GM12873 (cell line): ENCODE results near the gene C1orf35.

Source experiments
- CTCF ChIP-seq: IDR thresholded peaks from 2 replicates; pipeline ENCODE4 v1.5.1; 2012; ENCODE audit warnings: low read depth, mild to moderate bottlenecking, moderate library complexity, low read length, control low read depth; ENCODE audit not compliant: insufficient read depth; ENCODE audit errors: missing control alignments

Gene C1orf35

DNA sequence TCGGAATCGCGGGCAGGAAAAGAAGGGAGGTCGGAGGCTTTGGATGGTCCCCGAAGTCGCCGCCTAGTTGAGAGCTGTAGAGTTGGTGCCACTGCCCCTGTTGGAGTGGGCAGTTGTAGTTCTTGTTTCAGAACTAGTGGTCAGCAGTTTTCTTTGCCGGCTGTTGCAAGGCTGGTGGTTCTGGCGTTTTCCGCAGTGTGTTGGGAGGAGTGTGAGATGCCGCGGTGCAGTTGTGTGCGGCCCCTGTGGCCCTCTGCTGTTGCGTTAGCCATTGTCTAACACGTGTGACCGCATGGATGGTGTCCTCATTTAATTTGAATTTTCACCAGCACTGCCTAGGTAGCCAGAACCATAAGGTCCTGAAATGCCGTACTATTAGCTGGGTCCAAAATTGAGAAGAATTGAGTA, 19.2 kb downstream of the C1orf35 start:
- TF ChIP-seq CTCF = no peak

DNA sequence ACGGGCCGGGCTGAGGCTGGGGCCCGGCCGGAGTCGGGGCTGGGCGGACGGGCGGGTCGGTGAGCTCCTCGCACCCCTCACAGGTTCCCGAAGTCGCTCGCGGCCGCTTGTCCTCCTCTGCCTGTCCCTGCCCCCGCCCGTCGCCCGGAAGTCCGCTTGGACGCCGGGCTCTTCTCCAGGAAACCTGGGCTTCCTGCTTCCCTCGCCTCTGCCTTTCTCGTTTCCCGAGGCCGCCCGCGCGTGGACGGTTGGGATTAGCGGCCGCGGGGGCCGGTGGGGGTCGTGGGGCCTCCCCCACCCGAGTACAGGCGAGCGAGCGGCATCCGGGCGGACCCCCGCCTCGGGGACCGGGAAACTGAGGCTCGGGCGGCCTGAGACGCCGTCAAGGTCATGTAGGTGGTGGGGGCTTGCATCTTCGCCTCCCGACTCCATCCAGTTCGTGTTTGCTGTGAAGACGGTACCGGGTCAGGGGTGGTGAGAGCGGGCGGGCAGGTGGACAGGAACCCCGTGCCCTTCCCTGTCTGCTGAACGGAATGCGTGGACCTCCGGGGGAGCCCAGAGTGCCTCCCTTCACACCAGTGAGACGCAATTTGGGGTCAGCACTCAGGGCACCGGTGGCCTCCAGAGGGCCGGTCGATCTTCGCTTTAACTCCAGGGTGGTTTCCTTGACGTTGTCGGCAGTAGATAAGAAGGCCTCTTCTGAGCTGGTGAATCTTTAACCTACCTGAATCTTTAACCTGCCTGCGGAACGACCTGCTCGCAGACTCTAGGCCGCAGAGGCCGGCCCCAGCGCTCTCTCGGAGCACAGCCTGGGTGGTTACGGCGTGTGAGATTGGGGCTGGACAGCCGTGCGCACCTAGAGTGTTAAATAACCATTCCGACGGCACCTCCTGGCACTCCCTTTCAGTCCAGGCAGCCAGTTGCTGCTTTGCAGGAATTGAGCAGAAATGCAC, 19.9 kb downstream of the C1orf35 start:
- TF ChIP-seq CTCF = no peak

DNA sequence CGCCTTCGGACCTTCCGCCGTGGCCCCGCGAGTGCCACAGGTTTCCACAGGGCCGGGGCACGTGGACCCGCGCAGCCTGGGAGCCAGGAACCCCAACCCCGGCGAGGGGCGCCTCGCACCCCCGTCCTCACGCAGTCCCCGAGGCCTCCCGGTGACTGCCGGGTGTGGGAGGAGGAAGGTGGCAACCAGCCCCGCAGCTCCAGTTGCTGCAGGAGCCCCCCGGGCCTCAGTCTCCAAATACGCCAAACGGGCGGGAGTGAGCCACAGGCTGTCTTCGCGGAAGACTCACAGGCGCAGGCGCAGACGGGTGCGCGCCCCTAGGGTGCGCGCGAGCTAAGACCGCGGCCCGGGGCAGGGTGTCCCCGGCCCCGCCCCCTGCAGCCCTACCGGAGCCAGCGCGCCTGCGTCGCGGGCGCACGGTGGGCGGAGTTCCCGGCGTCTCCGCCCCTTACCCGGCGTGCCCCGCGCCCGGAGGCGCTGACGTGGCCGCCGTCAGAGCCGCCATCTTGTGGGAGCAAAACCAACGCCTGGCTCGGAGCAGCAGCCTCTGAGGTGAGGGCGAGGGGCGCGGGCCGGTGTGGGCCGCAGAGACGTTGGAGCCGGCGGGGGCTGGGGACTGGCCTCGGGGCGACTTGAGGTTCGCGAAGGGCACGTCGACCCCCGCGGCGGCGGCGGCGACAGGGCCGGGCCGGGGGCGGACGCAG, 20.8 kb downstream of the C1orf35 start, which contains the start of gene ARF1:
Gene ARF1 (plus strand): TSS at position 495 of the 704 bp plus-strand sequence. CDS start 14,407 bp downstream, outside the sequence.
- TF ChIP-seq CTCF = no peak

DNA sequence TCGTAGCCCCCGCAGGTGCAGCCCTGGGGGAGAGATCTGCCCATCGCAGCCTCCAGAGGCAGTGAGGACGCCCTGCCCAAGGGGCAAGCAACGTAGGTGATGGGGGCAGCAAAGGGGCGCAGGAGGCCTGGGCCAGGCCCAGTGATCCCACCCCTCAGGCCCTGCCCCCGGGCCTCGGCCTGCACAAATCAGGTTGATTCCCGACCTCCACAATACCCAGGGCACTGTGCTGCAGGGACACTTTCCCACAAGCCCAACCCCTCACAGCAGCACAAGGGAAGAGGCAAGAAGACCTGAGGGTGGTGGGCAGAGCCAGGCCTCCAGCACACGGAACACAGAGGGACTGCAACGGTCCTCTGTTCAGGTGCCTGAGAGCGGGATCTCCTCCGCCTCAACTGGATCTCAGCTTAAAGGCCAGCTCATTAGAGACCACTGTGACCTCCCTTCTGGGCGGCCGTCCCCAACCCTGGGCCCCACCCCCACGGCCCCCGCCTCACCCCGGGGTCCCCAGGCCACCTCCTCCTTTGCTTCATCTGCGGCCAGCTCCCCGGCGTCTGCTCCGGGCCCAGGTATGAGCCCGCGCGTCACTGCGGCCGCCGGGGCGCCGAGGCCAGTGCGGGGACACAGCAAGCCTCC, 21.4 kb downstream of the C1orf35 start:
- TF ChIP-seq CTCF = no peak

DNA sequence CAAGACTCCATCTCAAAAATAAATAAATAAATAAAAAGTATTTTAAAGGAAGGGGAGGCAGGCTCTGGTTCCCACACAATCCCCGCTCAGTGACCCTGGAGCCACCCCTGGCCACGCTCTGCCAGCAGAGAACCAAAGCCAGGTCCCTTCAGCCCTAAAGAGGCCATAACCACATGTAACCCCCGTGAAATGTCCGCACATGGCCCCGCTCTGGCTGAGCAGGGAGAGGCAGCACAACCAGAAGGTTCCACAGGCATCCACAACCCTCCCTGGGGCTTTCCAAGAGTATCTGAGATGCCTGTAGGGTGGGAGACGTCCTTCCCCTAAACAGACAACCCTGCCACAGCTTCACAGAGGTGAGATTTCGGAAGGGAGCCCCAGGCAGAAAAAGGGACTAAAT, 22.0 kb downstream of the C1orf35 start:
- TF ChIP-seq CTCF = no peak

GRCh38 chr1:228079601-228080263, 23.4 kb downstream of the C1orf35 start:
- TF ChIP-seq CTCF = no peak
